GM21367 (cell line): ENCODE results near the gene SCAI.

ENCODE experiments used
- ATAC-seq: cut with Tn5 transposase; IDR thresholded peaks from one replicate; pipeline ENCODE4 v1.9.1; 2021; ENCODE audit not compliant: unreplicated experiment

Gene SCAI

DNA sequence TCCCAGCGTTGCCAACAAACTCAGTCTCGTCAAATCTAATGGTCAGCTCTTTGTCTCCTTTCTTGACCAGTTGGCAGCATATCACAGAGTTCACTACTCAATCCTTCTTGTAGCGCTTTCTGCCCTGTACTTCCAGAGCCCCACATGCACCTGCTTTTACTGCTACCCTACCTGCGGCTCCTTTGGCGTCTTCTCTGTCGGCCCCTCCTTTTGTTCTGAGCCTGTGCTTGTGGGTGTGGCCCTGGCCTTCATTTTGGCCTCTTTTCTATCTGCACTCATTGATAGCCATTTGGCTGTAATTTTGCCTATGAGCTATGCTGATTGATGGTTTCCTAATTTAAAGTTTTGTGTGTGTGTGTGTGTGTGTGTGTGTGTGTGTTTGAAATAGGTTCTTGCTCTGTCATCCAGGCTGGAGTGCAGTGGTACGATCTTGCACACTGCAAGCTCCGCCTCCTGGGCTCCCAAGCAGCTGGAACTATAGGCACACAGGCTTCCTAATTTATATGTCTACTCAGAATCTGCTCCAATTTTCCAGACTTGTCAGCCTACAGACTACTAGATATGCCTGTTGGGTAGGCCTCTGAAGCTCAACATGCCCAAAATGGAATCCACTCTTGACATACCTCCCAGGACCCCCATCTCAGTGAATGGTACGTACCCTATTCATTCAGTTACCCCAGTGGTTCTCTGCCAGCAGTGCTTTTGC lies 249.1 kb downstream of the SCAI start:
- no peak for ATAC-seq
